ENCODE measurements around the gene SCLT1. TPM values are rescaled to one million over a fixed set of nuclear protein-coding genes. Genes with fewer than 3 reads are reported as not detected.

Gene SCLT1
- total RNA-seq, 2 donors from 2014 or later: 9.5 to 14.0 TPM

DNA sequence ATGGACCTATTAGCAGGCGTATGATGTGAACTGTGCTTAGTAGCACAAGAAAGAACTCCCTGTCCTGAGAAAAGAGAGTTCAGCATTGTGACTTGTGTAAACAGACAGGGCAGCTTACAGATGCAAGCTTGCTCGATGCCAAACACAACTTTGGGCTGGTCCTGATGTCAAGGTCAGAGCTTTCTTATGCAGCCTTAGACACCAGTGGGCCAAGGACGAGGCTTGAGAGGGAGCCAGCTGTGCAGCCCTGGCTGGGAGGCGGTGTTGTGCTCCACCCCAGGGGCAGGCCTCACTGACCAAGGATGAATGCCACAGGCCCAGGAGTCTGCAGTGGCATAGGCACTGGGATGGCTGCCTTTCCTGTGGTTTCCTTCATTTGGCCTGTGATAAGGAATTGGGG lies 248.4 kb downstream of the SCLT1 start:
- Histone ChIP-seq H3K9me3 (no peaks in the 10 kb centered on the region), H3K4me1 (ENCODE audit: control insufficient read depth in 1 of 2, low read depth in 2 of 2) (peaks cover 3 to 62% of the 10 kb centered on the region in 2 donors), H3K27ac (peak overlapping the region; percentile 4 to 25), H3K36me3 (peaks cover 41% of the 10 kb centered on the region), H3K27me3 (replicated peaks; ENCODE audit: insufficient read depth) (no peaks in the 10 kb centered on the region), H3K4me3 (no peak overlapping the region)
- ATAC-seq (ENCODE audit: insufficient number of reproducible peaks, low FRiP score, low read depth): peak; percentile 17
- TF ChIP-seq CTCF (IDR thresholded peaks at IDR 0.05): no peak
- no peak for DNase-seq (ENCODE audit: low spot score)

DNA sequence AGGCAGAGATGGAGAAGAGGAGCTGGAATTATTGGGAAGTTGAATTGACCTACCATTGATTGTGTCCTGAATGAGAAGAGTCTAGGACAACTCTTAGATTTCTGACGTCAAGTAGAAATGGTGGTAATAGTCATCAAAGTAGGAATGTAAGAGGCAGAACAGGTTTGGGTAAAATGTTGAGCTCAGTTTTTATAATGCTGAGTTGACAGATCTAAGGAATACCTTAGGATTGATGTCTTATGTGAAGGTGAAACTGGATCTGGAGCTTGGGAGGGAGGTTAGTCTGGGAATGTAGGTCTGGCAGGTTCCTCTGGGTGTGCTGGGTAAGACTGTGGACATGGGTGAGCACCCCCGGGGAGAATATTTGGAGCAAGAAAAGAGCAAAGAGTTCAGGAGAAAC lies 251.9 kb downstream of the SCLT1 start:
- peak overlapping the region in 1 of 2 donors; percentile 31 for H3K27ac ChIP-seq
- H3K9me3 ChIP-seq: no peaks in the 10 kb centered on the region
- no peak for TF ChIP-seq CTCF (IDR thresholded peaks at IDR 0.05)
- peaks cover 6 to 72% of the 10 kb centered on the region in 2 donors for H3K4me1 ChIP-seq (ENCODE audit: control insufficient read depth in 1 of 2, low read depth in 2 of 2)
- no peak for DNase-seq (ENCODE audit: low spot score)
- H3K4me3 ChIP-seq: no peak overlapping the region
- H3K36me3 ChIP-seq: peaks cover 9% of the 10 kb centered on the region
- ATAC-seq (ENCODE audit: insufficient number of reproducible peaks, low FRiP score, low read depth): no peak
- H3K27me3 ChIP-seq (replicated peaks; ENCODE audit: insufficient read depth): no peaks in the 10 kb centered on the region

GRCh38 chr4:128840711-128841318 lies 252.5 kb downstream of the SCLT1 start:
- Histone ChIP-seq H3K4me3 (no peak overlapping the region), H3K27ac (no peak overlapping the region), H3K4me1 (ENCODE audit: control insufficient read depth in 1 of 2, low read depth in 2 of 2) (peaks cover 9 to 73% of the 10 kb centered on the region in 2 donors), H3K27me3 (replicated peaks; ENCODE audit: insufficient read depth) (no peaks in the 10 kb centered on the region), H3K36me3 (peaks cover 4% of the 10 kb centered on the region), H3K9me3 (no peaks in the 10 kb centered on the region)
- no peak for TF ChIP-seq CTCF (IDR thresholded peaks at IDR 0.05)
- ATAC-seq (ENCODE audit: insufficient number of reproducible peaks, low FRiP score, low read depth) (no peak), DNase-seq (ENCODE audit: low spot score) (no peak)

DNA sequence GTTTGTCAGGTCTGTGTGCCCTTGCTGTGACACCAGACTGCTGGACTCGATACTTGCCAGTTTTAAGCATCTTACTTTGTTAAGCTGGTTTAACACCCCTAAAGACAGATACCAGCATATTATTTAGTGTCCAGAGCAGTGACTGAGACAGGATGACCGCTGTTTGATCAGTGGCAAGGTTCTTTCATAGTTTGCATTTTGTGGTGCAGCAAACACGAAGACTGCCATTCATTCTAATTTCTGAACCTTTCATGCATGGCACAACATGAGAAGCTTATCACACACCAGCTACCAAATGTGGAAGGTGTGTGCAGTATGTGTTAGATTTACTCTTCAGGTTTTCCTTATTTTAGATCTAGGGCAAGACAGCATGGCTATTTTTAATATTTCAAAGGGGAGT lies 255.7 kb downstream of the SCLT1 start:
- H3K4me1 ChIP-seq (ENCODE audit: control insufficient read depth in 1 of 2, low read depth in 2 of 2): peaks cover 21 to 53% of the 10 kb centered on the region in 2 donors

GRCh38 chr4:128837198-128837597 lies 256.1 kb downstream of the SCLT1 start:
- peaks cover 21 to 50% of the 10 kb centered on the region in 2 donors for H3K4me1 ChIP-seq (ENCODE audit: control insufficient read depth in 1 of 2, low read depth in 2 of 2)
- ATAC-seq (ENCODE audit: insufficient number of reproducible peaks, low FRiP score, low read depth): no peak

More for the DNA sequence above, 255.7 kb downstream of the SCLT1 start:
- no peak for TF ChIP-seq CTCF (IDR thresholded peaks at IDR 0.05)
- Histone ChIP-seq H3K4me3 (no peak overlapping the region), H3K9me3 (no peaks in the 10 kb centered on the region), H3K27ac (no peak overlapping the region), H3K27me3 (replicated peaks; ENCODE audit: insufficient read depth) (no peaks in the 10 kb centered on the region), H3K36me3 (peaks cover 6% of the 10 kb centered on the region)
- DNase-seq (ENCODE audit: low spot score) (no peak), ATAC-seq (ENCODE audit: insufficient number of reproducible peaks, low FRiP score, low read depth) (no peak)

More at GRCh38 chr4:128837198-128837597, 256.1 kb downstream of the SCLT1 start:
- no peak overlapping the region for H3K4me3 ChIP-seq
- TF ChIP-seq CTCF (IDR thresholded peaks at IDR 0.05): no peak
- peak overlapping the region; percentile 3 to 13 for H3K27ac ChIP-seq
- no peaks in the 10 kb centered on the region for H3K27me3 ChIP-seq (replicated peaks; ENCODE audit: insufficient read depth)
- no peak for DNase-seq (ENCODE audit: low spot score)
- H3K36me3 ChIP-seq: peaks cover 6% of the 10 kb centered on the region
- H3K9me3 ChIP-seq: no peaks in the 10 kb centered on the region
